Fibroblast of lung (primary cell): Measurements from ENCODE around the gene RCBTB1. TPM values are rescaled to one million over a fixed set of nuclear protein-coding genes. Genes with fewer than 3 reads are reported as not detected.

Experiments used
- DNase-seq, 2 donors: peaks; one replicate each; pipeline versions ENCODE4 v3.0.0 to v3.0.0-alpha.2; 2010; ENCODE audit warnings: low read depth in 2 of 2
- H2AFZ ChIP-seq: 2 replicates; pipeline ENCODE4 v1.5.1; 2012; ENCODE audit warnings: low read length, control low read depth, inconsistent platforms
- H3K27ac ChIP-seq: 2 replicates; pipeline ENCODE4 v1.5.1; 2011; ENCODE audit warnings: low read length, control low read depth; ENCODE audit not compliant: insufficient read depth
- H3K27me3 ChIP-seq: 2 replicates; pipeline ENCODE4 v1.5.1; 2011; ENCODE audit warnings: mild to moderate bottlenecking, low read length; ENCODE audit not compliant: control insufficient read depth, insufficient read depth
- H3K36me3 ChIP-seq: 2 replicates; pipeline ENCODE4 v1.5.1; 2011; ENCODE audit warnings: low read length; ENCODE audit not compliant: control insufficient read depth, insufficient read depth
- H3K4me1 ChIP-seq: 2 replicates; pipeline ENCODE4 v1.5.1; 2011; ENCODE audit warnings: low read length; ENCODE audit not compliant: control insufficient read depth, insufficient read depth; ENCODE audit errors: extremely low read depth
- H3K4me2 ChIP-seq: 2 replicates; pipeline ENCODE4 v1.5.1; 2011; ENCODE audit warnings: low read length, control low read depth; ENCODE audit not compliant: insufficient read depth; ENCODE audit errors: extremely low read depth
- H3K4me3 ChIP-seq, 4 experiments: fragments of 200-600 bp in 1 of 4; sonication (generic) in 1 of 4; replicated peaks in 1 of 4; 2 replicates each; pipeline ENCODE4 v1.5.1; 2011 to 2016; ENCODE audit warnings: low read length in 4 of 4, low read depth in 3 of 4, mild to moderate bottlenecking in 3 of 4, control low read depth in 2 of 4, inconsistent platforms in 1 of 4, mixed read lengths in 1 of 4; ENCODE audit not compliant: insufficient read depth in 1 of 4; ENCODE audit errors: control extremely low read depth in 1 of 4
- H3K79me2 ChIP-seq: 2 replicates; pipeline ENCODE4 v1.5.1; 2012; ENCODE audit warnings: mild to moderate bottlenecking, low read length, inconsistent platforms; ENCODE audit not compliant: control insufficient read depth, insufficient read depth
- H3K9ac ChIP-seq: 2 replicates; pipeline ENCODE4 v1.5.1; 2011; ENCODE audit warnings: mild to moderate bottlenecking, low read length, control low read depth; ENCODE audit not compliant: insufficient read depth
- H3K9me3 ChIP-seq: 2 replicates; pipeline ENCODE4 v1.5.1; 2012; ENCODE audit warnings: low read depth, low read length; ENCODE audit not compliant: control insufficient read depth, insufficient read depth
- H4K20me1 ChIP-seq: 2 replicates; pipeline ENCODE4 v1.5.1; 2011; ENCODE audit warnings: low read length; ENCODE audit not compliant: control insufficient read depth, insufficient read depth; ENCODE audit errors: extremely low read depth
- CTCF ChIP-seq, 2 donors: IDR thresholded peaks in 1 of 2; conservative IDR thresholded peaks in 1 of 2; 1 replicate in 1 of 2; 2 replicates in 1 of 2; pipeline ENCODE4 v1.5.1; 2011 to 2012; ENCODE audit warnings: low read length in 2 of 2, control low read depth in 1 of 2, inconsistent platforms in 1 of 2, low read depth in 1 of 2, mild to moderate bottlenecking in 1 of 2
- EZH2 ChIP-seq: IDR thresholded peaks from 2 replicates; pipeline ENCODE4 v1.5.1; 2012; ENCODE audit warnings: low read length, control low read depth, mild to moderate bottlenecking; ENCODE audit errors: missing control alignments
- polyA plus RNA-seq, 2 donors: library from polyadenylated mRNA; depleted of rRNA in 1 of 2; stranded (reverse) in 1 of 2; unstranded in 1 of 2; fragments of >200 nt; gene quantifications; 2 replicates each; pipeline ENCODE4 v1.2.1, GENCODE V29; 2011 to 2012; ENCODE audit warnings: missing spikeins in 1 of 2
- total RNA-seq: library from RNA; depleted of rRNA; stranded (reverse); fragments of >200 nt; gene quantifications from 2 replicates; pipeline ENCODE4 v1.2.1, GENCODE V29; 2014

RCBTB1 gene
- total and polyA plus RNA-seq, 2 donors (not counting 1 experiment from before 2014, with no cell fraction given), result 22.7 to 42.6 TPM

DNA sequence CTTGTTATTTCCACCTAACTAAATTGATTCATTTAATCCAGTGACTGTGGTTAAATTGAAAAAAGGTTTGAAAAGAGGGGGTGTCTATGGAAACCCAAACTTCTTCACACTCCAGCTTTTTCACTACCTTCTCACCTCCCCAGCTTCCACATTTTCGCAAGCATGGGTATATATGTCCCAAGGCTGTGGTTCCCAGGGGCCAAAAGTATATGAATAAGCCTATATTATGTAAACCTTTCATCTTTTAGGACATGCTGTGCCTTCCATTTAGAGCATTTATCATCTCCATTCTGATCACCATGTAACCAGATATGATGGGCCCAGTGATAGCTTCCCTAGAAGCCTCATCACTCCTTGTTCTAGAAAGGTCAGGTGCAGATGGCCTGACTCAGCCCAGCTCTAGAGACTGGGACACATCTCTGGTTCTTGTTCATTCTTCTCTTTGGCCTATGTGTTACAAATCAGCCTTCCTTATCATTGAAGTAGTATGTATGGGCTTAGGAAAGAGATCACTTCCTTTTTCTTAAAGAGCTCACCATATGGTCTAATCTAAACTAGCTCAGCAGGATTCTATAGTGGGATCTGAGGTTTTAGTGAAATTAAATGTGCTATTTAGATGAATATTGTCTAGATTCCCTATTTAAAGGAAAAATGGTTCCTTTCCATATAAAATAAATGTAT lies 23.4 kb upstream of the RCBTB1 start:
- H3K36me3 ChIP-seq, result no peaks in the 10 kb centered on the region
- H3K4me3 ChIP-seq, result no peak overlapping the region
- no peak overlapping the region for H2AFZ ChIP-seq
- H3K4me2 ChIP-seq, result no peak overlapping the region
- no peaks in the 10 kb centered on the region for H4K20me1 ChIP-seq
- DNase-seq, result no peak
- no peaks in the 10 kb centered on the region for H3K9me3 ChIP-seq
- H3K27me3 ChIP-seq, result no peaks in the 10 kb centered on the region
- H3K9ac ChIP-seq, result no peak overlapping the region
- no peak for TF ChIP-seq CTCF (conservative IDR thresholded peaks at IDR 0.05 in 1 of 2, IDR thresholded peaks at IDR 0.05 in 1 of 2; ENCODE audit: low read depth in 1 of 2, low read length in 2 of 2)
- no peak for TF ChIP-seq EZH2
- H3K27ac ChIP-seq, result no peak overlapping the region
- no peaks in the 10 kb centered on the region for H3K4me1 ChIP-seq
- no peaks in the 10 kb centered on the region for H3K79me2 ChIP-seq

GRCh38 chr13:49607761-49608160 lies 22.4 kb upstream of the RCBTB1 start:
- no peak for TF ChIP-seq EZH2
- no peak for TF ChIP-seq CTCF (conservative IDR thresholded peaks at IDR 0.05 in 1 of 2, IDR thresholded peaks at IDR 0.05 in 1 of 2; ENCODE audit: low read depth in 1 of 2, low read length in 2 of 2)
- Histone ChIP-seq H3K9me3 (no peaks in the 10 kb centered on the region), H3K9ac (no peak overlapping the region), H3K36me3 (no peaks in the 10 kb centered on the region), H3K79me2 (no peaks in the 10 kb centered on the region), H4K20me1 (no peaks in the 10 kb centered on the region), H3K4me1 (no peaks in the 10 kb centered on the region), H2AFZ (no peak overlapping the region), H3K27ac (no peak overlapping the region), H3K27me3 (no peaks in the 10 kb centered on the region), H3K4me3 (no peak overlapping the region), H3K4me2 (no peak overlapping the region)
- no peak for DNase-seq

DNA sequence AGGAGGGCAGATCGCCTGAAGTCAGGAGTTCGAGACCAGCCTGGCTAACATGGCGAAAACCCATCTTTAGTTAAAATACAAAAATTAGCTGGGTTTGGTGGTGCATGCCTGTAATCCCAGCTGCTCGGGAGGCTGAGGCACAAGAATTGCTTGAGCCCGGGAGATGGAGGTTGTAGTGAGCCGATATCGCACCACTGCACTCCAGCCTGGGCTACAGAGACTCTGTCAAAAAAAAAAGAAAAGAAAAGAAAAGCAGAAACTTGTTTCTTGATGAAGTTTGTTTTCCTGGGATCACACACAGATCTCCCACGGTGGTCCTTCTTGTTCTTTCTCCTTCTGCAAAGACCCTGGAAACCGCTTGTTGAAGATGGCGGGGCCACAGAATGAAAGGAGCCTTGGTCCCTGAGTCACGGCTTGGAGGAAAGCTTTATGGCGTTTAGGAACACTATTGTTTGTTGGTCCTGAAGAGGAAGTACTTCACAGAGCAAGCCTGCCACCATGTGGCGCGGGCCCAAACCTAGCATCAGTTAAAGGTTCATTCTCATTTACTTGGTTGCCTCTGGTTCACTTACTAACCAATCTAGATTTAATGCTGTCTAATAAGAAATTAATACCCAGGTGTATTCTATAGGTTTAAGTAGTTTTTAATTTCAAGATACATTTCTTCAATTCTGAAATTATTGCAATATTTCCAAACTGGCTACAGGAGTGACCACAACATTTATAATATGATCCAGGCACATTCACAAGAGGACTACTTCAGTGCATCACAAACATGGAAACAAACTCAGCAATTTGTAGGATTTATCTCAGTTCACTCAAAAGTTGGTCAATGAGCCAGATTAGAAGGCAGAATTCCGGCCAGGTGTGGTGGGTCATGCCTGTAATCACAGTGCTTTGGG lies 21.6 kb upstream of the RCBTB1 start:
- Histone ChIP-seq H4K20me1 (no peaks in the 10 kb centered on the region), H3K79me2 (no peaks in the 10 kb centered on the region), H2AFZ (peak overlapping the region; percentile 74), H3K4me2 (peak overlapping the region; percentile 59), H3K9ac (no peak overlapping the region), H3K4me1 (no peaks in the 10 kb centered on the region), H3K27ac (no peak overlapping the region), H3K36me3 (no peaks in the 10 kb centered on the region), H3K27me3 (no peaks in the 10 kb centered on the region), H3K9me3 (no peaks in the 10 kb centered on the region), H3K4me3 (peak overlapping the region in 2 of 4 experiments; percentile 25 to 43)
- TF ChIP-seq CTCF (conservative IDR thresholded peaks at IDR 0.05 in 1 of 2, IDR thresholded peaks at IDR 0.05 in 1 of 2; ENCODE audit: low read depth in 1 of 2, low read length in 2 of 2) (peak; percentile 78 to 81), EZH2 (no peak)
- peak; percentile 84 to 90 for DNase-seq
